SKM-1 treated with dmso at 0.1 percent for 144 hours (cell line): ENCODE results near the gene DDTL.

Experiments
- DNase-seq: peaks from one replicate; lab custom pipeline; 2025; ENCODE audit not compliant: unreplicated experiment; lab: John Stamatoyannopoulos, UW

Gene DDTL

GRCh38 chr22:24005201-24005600, 38.5 kb downstream of the DDTL start, which contains the start of gene GSTT4:
Gene GSTT4, minus strand, starts transcription at chr22:24005453. Its CDS starts 97 bp downstream, at chr22:24005356.
- DNase-seq = no peak

GRCh38 chr22:24006207-24006913, 39.7 kb downstream of the DDTL start:
- no peak for DNase-seq

- DNase-seq = no peak
These were observed 40.2 kb downstream of the DDTL start for GRCh38 chr22:24006914-24007214.

- DNase-seq = no peak
These were observed 40.7 kb downstream of the DDTL start for GRCh38 chr22:24007253-24008021.

GRCh38 chr22:24008022-24008283, 41.3 kb downstream of the DDTL start:
- DNase-seq = no peak

- DNase-seq = no peak
These were observed 41.9 kb downstream of the DDTL start for GRCh38 chr22:24008381-24009226.

- no peak for DNase-seq
These were observed 42.7 kb downstream of the DDTL start for GRCh38 chr22:24009227-24010017.

- DNase-seq = no peak
These were observed 43.3 kb downstream of the DDTL start for GRCh38 chr22:24010018-24010391.

GRCh38 chr22:24011735-24012068, 45.0 kb downstream of the DDTL start:
- DNase-seq = no peak

GRCh38 chr22:24016156-24016555, 49.5 kb downstream of the DDTL start:
- no peak for DNase-seq

- DNase-seq = no peak
These were observed 54.6 kb downstream of the DDTL start for GRCh38 chr22:24021304-24021703.
